Measurements from ENCODE around the gene JPT1.
A peak's percentile ranks its signal among the peaks of the same experiment; 100 is the strongest.

GRCh38 chr17:75087558-75088453 lies 66.5 kb downstream of the JPT1 start, which contains the start of gene SLC16A5:
- peak; percentile 16 for TF ChIP-seq POLR2A (IDR thresholded peaks at IDR 0.05; ENCODE audit: low read length)
- TF ChIP-seq GATA1 (IDR thresholded peaks at IDR 0.05; ENCODE audit: low read depth, low read length): no peak
